ENCODE results near the gene MICAL2. TPM values are rescaled to one million over a fixed set of nuclear protein-coding genes. Genes with fewer than 3 reads are reported as not detected.
A peak's percentile ranks its signal among the peaks of the same experiment; 100 is the strongest.

MICAL2 gene
- total RNA-seq, 1 donor from 2014 or later = 10.0 TPM

DNA sequence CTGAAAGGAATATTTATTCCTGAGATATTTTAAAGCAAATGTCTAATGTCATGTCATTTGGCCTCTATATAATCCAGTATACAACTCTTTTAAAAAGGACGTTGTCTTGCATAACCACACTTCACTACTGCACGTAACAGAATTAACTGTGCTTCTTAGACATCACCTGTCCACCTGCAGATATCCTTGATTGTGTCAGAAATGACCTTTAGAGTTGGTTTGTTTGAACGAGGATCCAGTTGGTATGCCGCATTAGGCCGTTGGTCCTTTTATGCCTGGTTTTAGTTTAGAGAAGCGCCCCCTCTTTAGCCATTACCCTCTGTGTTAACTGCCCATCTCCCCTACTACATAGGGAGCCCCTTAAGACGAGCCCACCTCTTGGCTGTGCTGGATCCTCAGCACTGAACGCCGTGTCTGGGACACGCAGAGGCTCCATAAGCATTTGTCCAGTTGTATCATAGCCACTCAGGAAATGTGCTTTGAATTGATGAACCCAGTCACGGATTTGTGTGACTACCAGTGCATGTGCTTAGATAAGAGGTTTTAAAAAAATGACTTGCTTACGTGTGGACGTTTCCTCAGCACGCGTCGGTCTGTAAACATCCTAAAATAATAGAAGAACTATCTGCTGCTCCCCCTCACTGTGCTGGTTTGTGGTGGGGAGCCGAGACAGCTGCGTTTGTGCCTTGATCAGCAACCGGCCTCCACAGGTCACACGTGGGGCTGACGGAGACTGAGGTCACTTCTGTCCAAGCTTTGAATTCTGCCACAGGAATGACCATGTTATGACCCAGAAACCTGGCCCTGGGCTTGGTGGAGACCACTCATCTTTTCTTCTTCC, 4.0 kb downstream of the MICAL2 start:
- TF ChIP-seq, protein P1, sequence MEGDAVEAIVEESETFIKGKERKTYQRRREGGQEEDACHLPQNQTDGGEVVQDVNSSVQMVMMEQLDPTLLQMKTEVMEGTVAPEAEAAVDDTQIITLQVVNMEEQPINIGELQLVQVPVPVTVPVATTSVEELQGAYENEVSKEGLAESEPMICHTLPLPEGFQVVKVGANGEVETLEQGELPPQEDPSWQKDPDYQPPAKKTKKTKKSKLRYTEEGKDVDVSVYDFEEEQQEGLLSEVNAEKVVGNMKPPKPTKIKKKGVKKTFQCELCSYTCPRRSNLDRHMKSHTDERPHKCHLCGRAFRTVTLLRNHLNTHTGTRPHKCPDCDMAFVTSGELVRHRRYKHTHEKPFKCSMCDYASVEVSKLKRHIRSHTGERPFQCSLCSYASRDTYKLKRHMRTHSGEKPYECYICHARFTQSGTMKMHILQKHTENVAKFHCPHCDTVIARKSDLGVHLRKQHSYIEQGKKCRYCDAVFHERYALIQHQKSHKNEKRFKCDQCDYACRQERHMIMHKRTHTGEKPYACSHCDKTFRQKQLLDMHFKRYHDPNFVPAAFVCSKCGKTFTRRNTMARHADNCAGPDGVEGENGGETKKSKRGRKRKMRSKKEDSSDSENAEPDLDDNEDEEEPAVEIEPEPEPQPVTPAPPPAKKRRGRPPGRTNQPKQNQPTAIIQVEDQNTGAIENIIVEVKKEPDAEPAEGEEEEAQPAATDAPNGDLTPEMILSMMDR (IDR thresholded peaks at IDR 0.05; ENCODE audit: unreplicated experiment) = no peak
- H3K4me3 Mint-ChIP-seq (ENCODE audit: low read depth) = no peak overlapping the region

DNA sequence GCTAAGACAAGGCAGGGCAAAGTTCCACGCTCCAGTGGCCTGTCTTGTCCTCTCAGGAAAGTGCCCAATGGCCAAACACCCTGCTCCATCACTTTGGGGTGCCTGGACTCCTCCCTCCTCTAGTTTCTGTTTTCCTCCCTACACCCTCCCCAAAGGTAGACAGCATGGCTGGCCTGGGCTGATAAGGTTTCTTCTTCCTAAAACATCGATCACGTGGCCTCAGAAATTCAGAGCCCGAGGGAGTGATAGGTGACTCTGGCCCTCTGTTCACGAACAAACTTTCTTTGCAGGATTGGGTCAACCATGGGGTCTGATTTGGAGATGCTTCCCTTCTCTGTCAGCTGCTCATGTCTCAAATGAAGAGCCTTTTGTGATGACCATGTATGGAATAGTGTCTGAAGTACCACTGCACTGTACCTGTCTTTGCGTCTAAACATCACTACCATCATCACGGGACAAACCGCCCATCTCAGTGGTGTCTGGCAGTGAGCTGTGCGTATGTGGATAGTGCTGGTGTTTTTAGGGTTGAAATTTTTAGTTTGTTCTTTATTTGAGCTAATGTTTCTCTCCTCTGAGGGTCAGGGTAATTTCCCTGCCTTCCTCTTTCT, 6.1 kb downstream of the MICAL2 start:
- no peaks in the 10 kb centered on the region for H3K36me3 Mint-ChIP-seq (ENCODE audit: insufficient read depth)
- no peak overlapping the region for H3K27ac Mint-ChIP-seq
- no peaks in the 10 kb centered on the region for H3K9me3 Mint-ChIP-seq (ENCODE audit: low read depth)
- peaks cover 12% of the 10 kb centered on the region for H3K4me1 Mint-ChIP-seq (ENCODE audit: low read depth)
- TF ChIP-seq, protein P1 (IDR thresholded peaks at IDR 0.05; ENCODE audit: unreplicated experiment) = no peak
- H3K4me3 Mint-ChIP-seq (ENCODE audit: low read depth) = no peak overlapping the region
- no peak for DNase-seq (ENCODE audit: low spot score, unreplicated experiment)
- peaks cover 26% of the 10 kb centered on the region for H3K27me3 Mint-ChIP-seq

More for the DNA sequence above, 4.0 kb downstream of the MICAL2 start:
- Mint-ChIP-seq H3K36me3 (ENCODE audit: insufficient read depth) (no peaks in the 10 kb centered on the region), H3K27ac (peak overlapping the region; percentile 43), H3K27me3 (peaks cover 31% of the 10 kb centered on the region), H3K9me3 (ENCODE audit: low read depth) (no peaks in the 10 kb centered on the region), H3K4me1 (ENCODE audit: low read depth) (peaks cover 11% of the 10 kb centered on the region)
- DNase-seq (ENCODE audit: low spot score, unreplicated experiment) = no peak

DNA sequence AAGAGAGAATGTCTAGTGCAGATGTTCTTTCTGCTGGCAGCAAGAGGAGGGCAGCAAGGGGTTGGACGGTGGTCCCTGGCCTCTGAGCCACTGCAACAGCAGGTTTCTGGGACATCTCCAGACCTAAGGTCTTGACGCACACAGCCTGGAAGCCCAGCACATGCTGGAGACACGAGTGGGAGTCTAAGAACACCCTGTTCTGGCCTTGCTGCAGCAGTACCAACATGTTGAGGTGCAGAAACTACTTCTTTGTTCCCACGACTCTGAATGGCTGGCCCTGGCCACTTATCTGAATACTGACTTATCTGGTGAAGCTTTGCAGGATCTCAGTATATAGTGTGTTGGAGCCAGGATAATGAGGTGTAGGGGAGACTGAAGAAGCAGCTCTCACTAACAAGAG, 6.8 kb downstream of the MICAL2 start:
- TF ChIP-seq, protein P1 (IDR thresholded peaks at IDR 0.05; ENCODE audit: unreplicated experiment) = no peak
- no peaks in the 10 kb centered on the region for H3K9me3 Mint-ChIP-seq (ENCODE audit: low read depth)
- H3K27me3 Mint-ChIP-seq = peaks cover 20% of the 10 kb centered on the region
- H3K4me3 Mint-ChIP-seq (ENCODE audit: low read depth) = no peak overlapping the region
- no peaks in the 10 kb centered on the region for H3K36me3 Mint-ChIP-seq (ENCODE audit: insufficient read depth)
- H3K4me1 Mint-ChIP-seq (ENCODE audit: low read depth) = peaks cover 11% of the 10 kb centered on the region
- DNase-seq (ENCODE audit: low spot score, unreplicated experiment) = no peak
- H3K27ac Mint-ChIP-seq = no peak overlapping the region

DNA sequence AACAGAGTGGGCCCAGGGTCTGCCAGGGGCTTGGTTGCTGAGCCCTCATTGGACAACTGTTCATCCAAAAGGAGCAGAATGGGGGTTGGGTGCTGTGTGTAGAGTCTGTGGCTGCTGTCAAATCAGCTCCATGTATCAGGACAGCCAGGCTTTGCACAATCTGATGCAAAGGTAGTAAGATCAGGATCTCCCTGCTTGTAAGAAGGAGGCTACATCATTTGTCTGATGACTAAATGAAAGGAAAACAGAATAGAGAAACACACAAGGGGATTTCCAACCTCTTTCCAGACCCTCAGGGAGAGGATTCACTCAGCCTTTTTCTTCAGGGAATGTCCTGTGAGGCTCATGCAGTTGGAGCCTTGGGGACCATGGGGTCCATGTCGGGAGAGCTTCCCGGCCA, 7.2 kb downstream of the MICAL2 start:
- DNase-seq (ENCODE audit: low spot score, unreplicated experiment) = no peak
- Mint-ChIP-seq H3K36me3 (ENCODE audit: insufficient read depth) (no peaks in the 10 kb centered on the region), H3K27me3 (peaks cover 18% of the 10 kb centered on the region), H3K4me3 (ENCODE audit: low read depth) (no peak overlapping the region), H3K27ac (no peak overlapping the region), H3K9me3 (ENCODE audit: low read depth) (no peaks in the 10 kb centered on the region), H3K4me1 (ENCODE audit: low read depth) (peaks cover 11% of the 10 kb centered on the region)
- TF ChIP-seq, protein P1 (IDR thresholded peaks at IDR 0.05; ENCODE audit: unreplicated experiment) = no peak

DNA sequence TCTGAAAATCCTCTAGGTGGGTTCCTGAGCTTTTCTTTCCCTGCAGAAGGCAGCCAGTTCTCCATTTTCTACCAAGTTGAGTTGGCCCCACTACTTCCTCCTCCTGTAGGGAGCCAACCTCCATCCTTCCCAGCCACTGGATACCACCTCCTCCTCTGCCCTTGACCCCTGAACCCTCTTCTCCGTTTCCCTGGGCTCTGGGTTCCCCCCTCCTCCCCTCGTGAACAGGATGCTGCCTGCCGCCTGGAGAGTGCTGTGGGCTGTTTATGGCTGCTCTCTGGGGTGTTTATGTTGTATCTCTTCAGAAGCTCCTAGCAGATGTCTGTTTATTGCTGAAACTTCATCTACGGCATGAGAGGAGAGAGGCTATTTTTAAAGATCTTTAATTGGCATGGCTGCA, 8.6 kb downstream of the MICAL2 start:
- H3K36me3 Mint-ChIP-seq (ENCODE audit: insufficient read depth) = no peaks in the 10 kb centered on the region
- H3K27me3 Mint-ChIP-seq = peaks cover 11% of the 10 kb centered on the region
- H3K4me3 Mint-ChIP-seq (ENCODE audit: low read depth) = no peak overlapping the region
- no peak overlapping the region for H3K27ac Mint-ChIP-seq
- no peak for DNase-seq (ENCODE audit: low spot score, unreplicated experiment)
- H3K4me1 Mint-ChIP-seq (ENCODE audit: low read depth) = peaks cover 11% of the 10 kb centered on the region
- TF ChIP-seq, protein P1 (IDR thresholded peaks at IDR 0.05; ENCODE audit: unreplicated experiment) = no peak
- H3K9me3 Mint-ChIP-seq (ENCODE audit: low read depth) = no peaks in the 10 kb centered on the region
